ENCODE measurements around the gene SEMG1.

The SEMG1 gene

DNA sequence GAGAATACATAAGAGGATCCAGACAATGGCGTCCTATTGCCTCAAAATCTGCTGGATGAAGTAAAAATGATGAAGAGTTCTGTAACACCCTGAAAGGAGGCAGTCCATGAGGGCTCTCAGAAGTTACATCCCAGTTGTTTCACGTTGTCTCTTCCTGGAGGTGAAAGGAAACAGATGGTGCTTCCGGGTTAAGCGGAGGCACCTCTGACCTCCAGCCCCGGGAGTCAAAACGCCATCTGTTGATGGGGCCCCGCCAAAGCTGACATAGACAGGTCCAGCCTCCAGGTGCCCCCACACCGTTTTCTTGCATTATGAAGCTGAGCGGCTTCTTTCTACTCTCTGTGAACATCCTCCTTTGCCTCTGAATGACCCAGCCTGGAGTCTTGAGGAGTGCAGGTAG, 23.8 kb downstream of the SEMG1 start:
- Histone ChIP-seq H2AK5ac (ENCODE audit: low read length) (no peak overlapping the region), H4K91ac (ENCODE audit: low read depth, low read length) (no peak overlapping the region), H3K36me3 (ENCODE audit: control insufficient read depth in 1 of 2, insufficient read depth in 2 of 2, low read length in 2 of 2) (no peaks in the 10 kb centered on the region), H3K9ac (ENCODE audit: low read length) (no peak overlapping the region), H2BK5ac (ENCODE audit: low read depth, low read length, poor library complexity) (no peak overlapping the region), H2BK120ac (ENCODE audit: insufficient read depth, low read length, poor library complexity) (no peak overlapping the region), H3K79me1 (ENCODE audit: low read length) (no peaks in the 10 kb centered on the region), H3K9me3 (ENCODE audit: insufficient read depth, low read depth, low read length) (peaks cover 3% of the 10 kb centered on the region), H3K4ac (ENCODE audit: low read depth, low read length) (no peak overlapping the region), H3K27ac (ENCODE audit: low read depth, low read length) (no peak overlapping the region), H3K18ac (ENCODE audit: low read length) (no peak overlapping the region), H3K4me2 (ENCODE audit: low read length) (no peak overlapping the region), H4K12ac (ENCODE audit: low read depth, low read length) (no peak overlapping the region), H3K27me3 (ENCODE audit: insufficient read depth, low read length) (no peaks in the 10 kb centered on the region), H3K23ac (ENCODE audit: low read length) (no peak overlapping the region), H2BK12ac (ENCODE audit: low read length) (no peak overlapping the region), H3K14ac (ENCODE audit: low read length) (no peak overlapping the region), H3K4me3 (ENCODE audit: low read depth, low read length) (no peak overlapping the region), H3K79me2 (ENCODE audit: control insufficient read depth, insufficient read depth, low read length, poor library complexity) (no peaks in the 10 kb centered on the region), H3K4me1 (ENCODE audit: control insufficient read depth in 1 of 2, insufficient read depth in 2 of 2, low read length in 2 of 2) (no peaks in the 10 kb centered on the region), H4K8ac (ENCODE audit: low read depth, low read length) (no peak overlapping the region), H2AFZ (ENCODE audit: insufficient read depth, low read length, poor library complexity) (no peak overlapping the region)
- no peak for DNase-seq
- no CpG with 5 or more reads among the region's 9 CpGs for WGBS (ENCODE audit: extremely low coverage, insufficient coverage, insufficient read length)

DNA sequence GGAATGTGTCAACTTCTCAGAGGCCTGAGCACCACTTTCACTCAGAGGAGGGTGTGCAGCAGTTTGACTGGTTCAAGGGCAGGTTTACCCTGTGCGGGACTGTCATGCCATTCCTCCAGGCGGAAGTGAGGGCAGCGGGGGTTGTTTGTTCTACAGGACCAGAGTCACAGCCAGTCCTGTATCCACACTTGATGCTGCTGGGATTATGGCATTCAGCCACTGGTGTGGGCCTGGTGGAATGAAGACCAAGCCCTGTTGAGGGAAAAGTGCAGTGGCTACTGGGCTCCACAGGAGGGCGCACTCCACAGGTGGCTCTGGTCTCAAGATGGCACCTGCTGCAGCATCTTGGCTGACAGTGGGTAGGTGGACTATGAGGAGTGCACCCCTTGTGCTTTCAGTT, 29.2 kb downstream of the SEMG1 start:
- no peaks in the 10 kb centered on the region for H3K27me3 ChIP-seq (ENCODE audit: insufficient read depth, low read length)
- no peak overlapping the region for H3K4me3 ChIP-seq (ENCODE audit: low read depth, low read length)
- H4K91ac ChIP-seq (ENCODE audit: low read depth, low read length) = no peak overlapping the region
- H4K12ac ChIP-seq (ENCODE audit: low read depth, low read length) = no peak overlapping the region
- no peak overlapping the region for H4K8ac ChIP-seq (ENCODE audit: low read depth, low read length)
- no peak overlapping the region for H3K4ac ChIP-seq (ENCODE audit: low read depth, low read length)
- no peak overlapping the region for H3K27ac ChIP-seq (ENCODE audit: low read depth, low read length)
- H3K9ac ChIP-seq (ENCODE audit: low read length) = no peak overlapping the region
- H3K4me1 ChIP-seq (ENCODE audit: control insufficient read depth in 1 of 2, insufficient read depth in 2 of 2, low read length in 2 of 2) = no peaks in the 10 kb centered on the region
- no peak overlapping the region for H3K4me2 ChIP-seq (ENCODE audit: low read length)
- peaks cover 7% of the 10 kb centered on the region for H3K9me3 ChIP-seq (ENCODE audit: insufficient read depth, low read depth, low read length)
- no peak overlapping the region for H2AFZ ChIP-seq (ENCODE audit: insufficient read depth, low read length, poor library complexity)
- no peak overlapping the region for H3K14ac ChIP-seq (ENCODE audit: low read length)
- no peak overlapping the region for H2AK5ac ChIP-seq (ENCODE audit: low read length)
- no peak overlapping the region for H3K23ac ChIP-seq (ENCODE audit: low read length)
- no peak overlapping the region for H3K18ac ChIP-seq (ENCODE audit: low read length)
- H2BK120ac ChIP-seq (ENCODE audit: insufficient read depth, low read length, poor library complexity) = no peak overlapping the region
- no peak overlapping the region for H2BK12ac ChIP-seq (ENCODE audit: low read length)
- peak in 1 of 2 donors; percentile 42 for DNase-seq
- no peaks in the 10 kb centered on the region for H3K79me1 ChIP-seq (ENCODE audit: low read length)
- WGBS (ENCODE audit: extremely low coverage, insufficient coverage, insufficient read length) = no CpG with 5 or more reads among the region's 4 CpGs
- no peaks in the 10 kb centered on the region for H3K79me2 ChIP-seq (ENCODE audit: control insufficient read depth, insufficient read depth, low read length, poor library complexity)
- H2BK5ac ChIP-seq (ENCODE audit: low read depth, low read length, poor library complexity) = no peak overlapping the region
- no peaks in the 10 kb centered on the region for H3K36me3 ChIP-seq (ENCODE audit: control insufficient read depth in 1 of 2, insufficient read depth in 2 of 2, low read length in 2 of 2)

DNA sequence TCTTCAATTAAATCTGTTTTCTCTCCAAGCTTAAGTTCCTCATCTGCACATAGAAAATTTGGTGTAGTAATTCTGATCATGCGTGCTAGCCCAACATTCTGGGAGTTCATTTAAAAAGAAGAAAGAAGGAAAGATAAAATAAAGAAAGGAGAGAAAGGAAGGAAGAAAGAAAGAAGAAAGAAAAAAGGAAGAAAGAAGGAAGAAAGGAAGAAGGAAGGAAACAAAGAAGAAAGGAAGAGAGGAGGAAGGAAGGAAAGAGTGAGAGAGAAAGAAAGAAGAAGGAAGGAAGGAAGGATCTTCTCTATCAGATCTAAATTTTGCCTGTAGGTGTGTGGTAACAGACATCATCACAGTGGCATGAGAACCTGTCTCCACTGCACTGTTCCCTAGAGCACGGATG, 31.3 kb downstream of the SEMG1 start:
- Histone ChIP-seq H3K4me1 (ENCODE audit: control insufficient read depth in 1 of 2, insufficient read depth in 2 of 2, low read length in 2 of 2) (no peaks in the 10 kb centered on the region), H2BK5ac (ENCODE audit: low read depth, low read length, poor library complexity) (no peak overlapping the region), H3K14ac (ENCODE audit: low read length) (no peak overlapping the region), H3K79me2 (ENCODE audit: control insufficient read depth, insufficient read depth, low read length, poor library complexity) (no peaks in the 10 kb centered on the region), H4K12ac (ENCODE audit: low read depth, low read length) (no peak overlapping the region), H3K4me2 (ENCODE audit: low read length) (no peak overlapping the region), H2BK120ac (ENCODE audit: insufficient read depth, low read length, poor library complexity) (no peak overlapping the region), H3K4me3 (ENCODE audit: low read depth, low read length) (no peak overlapping the region), H2AK5ac (ENCODE audit: low read length) (no peak overlapping the region), H2AFZ (ENCODE audit: insufficient read depth, low read length, poor library complexity) (no peak overlapping the region), H4K91ac (ENCODE audit: low read depth, low read length) (no peak overlapping the region), H3K27me3 (ENCODE audit: insufficient read depth, low read length) (no peaks in the 10 kb centered on the region), H3K79me1 (ENCODE audit: low read length) (no peaks in the 10 kb centered on the region), H4K8ac (ENCODE audit: low read depth, low read length) (no peak overlapping the region), H3K23ac (ENCODE audit: low read length) (no peak overlapping the region), H3K9me3 (ENCODE audit: insufficient read depth, low read depth, low read length) (peaks cover 7% of the 10 kb centered on the region), H3K18ac (ENCODE audit: low read length) (no peak overlapping the region), H3K36me3 (ENCODE audit: control insufficient read depth in 1 of 2, insufficient read depth in 2 of 2, low read length in 2 of 2) (no peaks in the 10 kb centered on the region), H3K27ac (ENCODE audit: low read depth, low read length) (no peak overlapping the region), H2BK12ac (ENCODE audit: low read length) (no peak overlapping the region), H3K4ac (ENCODE audit: low read depth, low read length) (no peak overlapping the region), H3K9ac (ENCODE audit: low read length) (no peak overlapping the region)
- DNase-seq = no peak
- WGBS (ENCODE audit: extremely low coverage, insufficient coverage, insufficient read length) = no CpG with 5 or more reads among the region's 2 CpGs

DNA sequence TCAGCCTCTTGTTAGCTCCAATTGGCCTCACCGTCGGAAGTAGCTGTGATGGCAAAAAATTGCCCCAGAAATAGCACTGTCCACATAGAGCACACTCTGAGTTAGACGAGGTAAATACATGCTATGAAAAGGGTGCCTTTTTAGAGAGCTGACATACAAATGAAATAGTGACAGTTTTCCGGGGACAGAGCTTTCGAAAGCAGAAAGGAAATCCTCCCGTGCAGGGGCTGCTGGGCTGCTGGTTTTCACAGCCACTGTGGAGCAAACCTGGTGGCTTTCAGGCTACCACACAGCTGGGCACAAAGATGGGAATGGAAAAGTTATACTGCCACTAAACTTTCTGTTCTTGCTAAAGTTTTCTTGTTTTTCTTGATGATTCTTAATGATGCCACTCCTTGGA, 39.3 kb downstream of the SEMG1 start:
- Histone ChIP-seq H4K12ac (ENCODE audit: low read depth, low read length) (no peak overlapping the region), H4K8ac (ENCODE audit: low read depth, low read length) (no peak overlapping the region), H2BK120ac (ENCODE audit: insufficient read depth, low read length, poor library complexity) (no peak overlapping the region), H2BK12ac (ENCODE audit: low read length) (no peak overlapping the region), H3K18ac (ENCODE audit: low read length) (no peak overlapping the region), H3K4me2 (ENCODE audit: low read length) (no peak overlapping the region), H3K4me3 (ENCODE audit: low read depth, low read length) (no peak overlapping the region), H2AFZ (ENCODE audit: insufficient read depth, low read length, poor library complexity) (no peak overlapping the region), H2AK5ac (ENCODE audit: low read length) (no peak overlapping the region), H3K9ac (ENCODE audit: low read length) (no peak overlapping the region), H3K27ac (ENCODE audit: low read depth, low read length) (no peak overlapping the region), H3K27me3 (ENCODE audit: insufficient read depth, low read length) (no peaks in the 10 kb centered on the region), H3K4ac (ENCODE audit: low read depth, low read length) (no peak overlapping the region), H3K79me1 (ENCODE audit: low read length) (no peaks in the 10 kb centered on the region), H2BK5ac (ENCODE audit: low read depth, low read length, poor library complexity) (no peak overlapping the region), H3K9me3 (ENCODE audit: insufficient read depth, low read depth, low read length) (no peaks in the 10 kb centered on the region), H4K91ac (ENCODE audit: low read depth, low read length) (no peak overlapping the region), H3K36me3 (ENCODE audit: control insufficient read depth in 1 of 2, insufficient read depth in 2 of 2, low read length in 2 of 2) (no peaks in the 10 kb centered on the region), H3K14ac (ENCODE audit: low read length) (no peak overlapping the region), H3K4me1 (ENCODE audit: control insufficient read depth in 1 of 2, insufficient read depth in 2 of 2, low read length in 2 of 2) (no peaks in the 10 kb centered on the region), H3K79me2 (ENCODE audit: control insufficient read depth, insufficient read depth, low read length, poor library complexity) (no peaks in the 10 kb centered on the region), H3K23ac (ENCODE audit: low read length) (no peak overlapping the region)
- no CpG with 5 or more reads among the region's 6 CpGs for WGBS (ENCODE audit: extremely low coverage, insufficient coverage, insufficient read length)
- no peak for DNase-seq
